Endodermal cell (in vitro differentiated cells): ENCODE results near the gene HIRA. TPM values are rescaled to one million over a fixed set of nuclear protein-coding genes. Genes with fewer than 3 reads are reported as not detected.
"Not testable (repeated sequence)": the region's sequence is repeated elsewhere in the genome, so short reads cannot be mapped to it uniquely, and the experiment has no call there.

Experiments used
- DNase-seq: peaks from one replicate; pipeline ENCODE4 v3.0.0-alpha.2; 2017
- H3K27ac ChIP-seq: 2 replicates; pipeline ENCODE4 v1.5.1; 2013; ENCODE audit warnings: mild to moderate bottlenecking, low read depth, low read length, moderate library complexity
- H3K27me3 ChIP-seq: 2 replicates; pipeline ENCODE4 v1.6.1; 2013; ENCODE audit warnings: mild to moderate bottlenecking, low read length, moderate library complexity; ENCODE audit not compliant: insufficient read depth, control insufficient read depth, poor library complexity, severe bottlenecking
- H3K36me3 ChIP-seq: 2 replicates; pipeline ENCODE4 v1.7.0; 2013; ENCODE audit warnings: mild to moderate bottlenecking, low read length, moderate library complexity; ENCODE audit not compliant: control insufficient read depth, insufficient read depth
- H3K4me1 ChIP-seq: one replicate; pipeline ENCODE4 v1.7.0; 2013; ENCODE audit warnings: low read length; ENCODE audit not compliant: control insufficient read depth, insufficient read depth
- H3K4me3 ChIP-seq: 2 replicates; pipeline ENCODE4 v1.5.1; 2013; ENCODE audit warnings: mild to moderate bottlenecking, low read length, moderate library complexity
- H3K9ac ChIP-seq: 2 replicates; pipeline ENCODE4 v1.6.1; 2013; ENCODE audit warnings: mild to moderate bottlenecking, low read length, moderate library complexity; ENCODE audit not compliant: poor library complexity, severe bottlenecking; ENCODE audit errors: extremely low read depth
- H3K9me3 ChIP-seq: 2 replicates; pipeline ENCODE4 v1.6.1; 2013; ENCODE audit warnings: mild to moderate bottlenecking, low read length, moderate library complexity; ENCODE audit not compliant: control insufficient read depth
- H3K27ac Mint-ChIP-seq: 2 replicates; pipeline ENCODE4 v1.8.0; 2020; ENCODE audit warnings: mixed read lengths
- H3K27me3 Mint-ChIP-seq: 2 replicates; pipeline ENCODE4 v1.8.0; 2021; ENCODE audit warnings: mild to moderate bottlenecking, mixed read lengths; ENCODE audit not compliant: insufficient read depth
- H3K36me3 Mint-ChIP-seq: 2 replicates; pipeline ENCODE4 v1.8.0; 2020; ENCODE audit warnings: low read depth, mixed read lengths
- H3K4me1 Mint-ChIP-seq: 2 replicates; pipeline ENCODE4 v1.8.0; 2020; ENCODE audit warnings: mixed read lengths
- H3K4me3 Mint-ChIP-seq: 2 replicates; pipeline ENCODE4 v1.8.0; 2020; ENCODE audit warnings: mild to moderate bottlenecking, moderate library complexity, mixed read lengths
- H3K9me3 Mint-ChIP-seq: 2 replicates; pipeline ENCODE4 v1.8.0; 2020; ENCODE audit warnings: mild to moderate bottlenecking, mixed read lengths
- WGBS, 2 experiments: methylation state at CpG; one replicate each; pipeline versions ENCODE4 v1.1.5 to v1.1.7; 2013; ENCODE audit warnings: missing lambda C conversion rate in 2 of 2, mixed read lengths in 1 of 2; ENCODE audit not compliant: insufficient coverage in 1 of 2, insufficient read length in 1 of 2; 5-methylcytosine and 5-hydroxymethylcytosine counted together
- total RNA-seq, 2 donors: library from RNA; stranded (reverse); fragmentation: NEBNext Ultra II Directional in 1 of 2; extraction: Animal tissue kit (Norgen Biotek cat#: 25700) in 1 of 2; gene quantifications; 2 replicates in 1 of 2; 3 replicates in 1 of 2; pipeline ENCODE4 v1.2.1, GENCODE V29; 2021
- TF ChIP-seq, protein P1 (sequence below): fragments of 200-600 bp; sonication (generic); conservative IDR thresholded peaks from 2 replicates; pipeline ENCODE4 v1.5.0; 2021; ENCODE audit warnings: antibody characterized with exemption, mild to moderate bottlenecking

Gene HIRA
- total RNA-seq, 2 donors from 2014 or later: 44.8 to 46.6 TPM

- Histone ChIP-seq H3K4me3 (no peak overlapping the region), H3K9ac (no peak overlapping the region), H3K36me3 (peaks cover 19% of the 10 kb centered on the region), H3K9me3 (peaks cover 11% of the 10 kb centered on the region), H3K27ac (no peak overlapping the region), H3K27me3 (no peaks in the 10 kb centered on the region), H3K4me1 (no peaks in the 10 kb centered on the region)
- WGBS, 2 experiments: 87 to 100% methylated on average over 1 to 2 of the region's 5 CpGs
- Mint-ChIP-seq H3K4me3 (no peak overlapping the region), H3K4me1 (no peaks in the 10 kb centered on the region), H3K27me3 (no peaks in the 10 kb centered on the region), H3K9me3 (peaks cover 60% of the 10 kb centered on the region), H3K36me3 (peaks cover 31% of the 10 kb centered on the region), H3K27ac (no peak overlapping the region)
- TF ChIP-seq, protein P1, sequence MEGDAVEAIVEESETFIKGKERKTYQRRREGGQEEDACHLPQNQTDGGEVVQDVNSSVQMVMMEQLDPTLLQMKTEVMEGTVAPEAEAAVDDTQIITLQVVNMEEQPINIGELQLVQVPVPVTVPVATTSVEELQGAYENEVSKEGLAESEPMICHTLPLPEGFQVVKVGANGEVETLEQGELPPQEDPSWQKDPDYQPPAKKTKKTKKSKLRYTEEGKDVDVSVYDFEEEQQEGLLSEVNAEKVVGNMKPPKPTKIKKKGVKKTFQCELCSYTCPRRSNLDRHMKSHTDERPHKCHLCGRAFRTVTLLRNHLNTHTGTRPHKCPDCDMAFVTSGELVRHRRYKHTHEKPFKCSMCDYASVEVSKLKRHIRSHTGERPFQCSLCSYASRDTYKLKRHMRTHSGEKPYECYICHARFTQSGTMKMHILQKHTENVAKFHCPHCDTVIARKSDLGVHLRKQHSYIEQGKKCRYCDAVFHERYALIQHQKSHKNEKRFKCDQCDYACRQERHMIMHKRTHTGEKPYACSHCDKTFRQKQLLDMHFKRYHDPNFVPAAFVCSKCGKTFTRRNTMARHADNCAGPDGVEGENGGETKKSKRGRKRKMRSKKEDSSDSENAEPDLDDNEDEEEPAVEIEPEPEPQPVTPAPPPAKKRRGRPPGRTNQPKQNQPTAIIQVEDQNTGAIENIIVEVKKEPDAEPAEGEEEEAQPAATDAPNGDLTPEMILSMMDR: no peak
- no peak for DNase-seq
These were observed 106.1 kb downstream of the HIRA start for GRCh38 chr22:19325296-19325948.

DNA sequence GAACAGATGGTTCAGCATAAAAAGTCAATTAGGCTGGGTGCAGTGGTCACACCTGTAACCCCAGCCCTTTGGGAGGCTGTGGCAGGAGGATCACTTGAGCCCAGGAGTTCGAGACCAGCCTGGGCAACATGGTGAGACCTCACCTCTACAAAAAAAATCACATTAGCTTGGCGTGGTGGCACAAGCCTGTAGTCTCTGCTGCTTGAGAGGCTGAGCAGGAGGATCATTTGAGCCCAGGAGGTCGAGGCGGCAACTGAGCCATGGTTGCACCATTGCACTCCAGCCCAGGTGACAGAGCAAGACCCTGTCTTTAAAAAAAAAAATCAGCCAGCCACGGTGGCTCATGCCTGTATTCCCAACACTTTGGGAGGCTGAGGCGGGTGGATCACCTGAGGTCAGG is 108.1 kb downstream of the HIRA start:
- not testable (repeated sequence) for H3K27me3 Mint-ChIP-seq, H3K27ac ChIP-seq, DNase-seq, H3K36me3 ChIP-seq, H3K4me3 Mint-ChIP-seq, H3K27ac Mint-ChIP-seq, H3K27me3 ChIP-seq, H3K9ac ChIP-seq, H3K4me1 Mint-ChIP-seq, H3K4me1 ChIP-seq, H3K4me3 ChIP-seq
- peaks cover 16% of the 10 kb centered on the region for H3K9me3 ChIP-seq
- peaks cover 72% of the 10 kb centered on the region for H3K9me3 Mint-ChIP-seq
- peaks cover 14% of the 10 kb centered on the region for H3K36me3 Mint-ChIP-seq
- 86 to 96% methylated on average over 5 to 6 of the region's 6 CpGs for WGBS, 2 experiments

DNA sequence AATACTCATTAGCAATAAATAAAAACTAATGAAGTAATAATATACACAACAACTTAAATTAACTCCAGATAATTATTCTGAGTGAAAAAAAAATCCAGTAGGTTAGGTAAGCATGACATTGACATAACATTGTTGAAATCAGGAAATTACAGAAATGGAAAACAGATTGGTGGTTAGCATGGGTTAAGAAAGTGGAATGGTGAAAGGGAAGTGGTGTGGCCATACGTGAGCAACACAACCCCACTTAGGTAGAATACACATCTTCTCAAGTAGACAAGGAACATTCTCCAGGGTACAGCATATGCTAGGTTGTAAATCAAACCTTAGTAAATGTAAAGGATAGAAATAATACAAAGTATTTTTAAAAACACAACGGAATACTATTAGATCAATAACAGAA is 109.8 kb downstream of the HIRA start:
- TF ChIP-seq, protein P1: no peak
- WGBS, 2 experiments: 100% methylated on average over 1 of the region's 2 CpGs; no CpG with 5 or more reads in 1 of the 2 experiments
- peaks cover 33% of the 10 kb centered on the region for H3K9me3 ChIP-seq
- no peak overlapping the region for H3K9ac ChIP-seq
- no peaks in the 10 kb centered on the region for H3K36me3 ChIP-seq
- Mint-ChIP-seq H3K4me1 (no peaks in the 10 kb centered on the region), H3K27me3 (no peaks in the 10 kb centered on the region), H3K9me3 (peaks cover 75% of the 10 kb centered on the region), H3K27ac (no peak overlapping the region), H3K36me3 (peaks cover 4% of the 10 kb centered on the region), H3K4me3 (no peak overlapping the region)
- no peak overlapping the region for H3K27ac ChIP-seq
- DNase-seq: no peak
- H3K27me3 ChIP-seq: no peaks in the 10 kb centered on the region
- H3K4me3 ChIP-seq: no peak overlapping the region
- H3K4me1 ChIP-seq: no peaks in the 10 kb centered on the region

DNA sequence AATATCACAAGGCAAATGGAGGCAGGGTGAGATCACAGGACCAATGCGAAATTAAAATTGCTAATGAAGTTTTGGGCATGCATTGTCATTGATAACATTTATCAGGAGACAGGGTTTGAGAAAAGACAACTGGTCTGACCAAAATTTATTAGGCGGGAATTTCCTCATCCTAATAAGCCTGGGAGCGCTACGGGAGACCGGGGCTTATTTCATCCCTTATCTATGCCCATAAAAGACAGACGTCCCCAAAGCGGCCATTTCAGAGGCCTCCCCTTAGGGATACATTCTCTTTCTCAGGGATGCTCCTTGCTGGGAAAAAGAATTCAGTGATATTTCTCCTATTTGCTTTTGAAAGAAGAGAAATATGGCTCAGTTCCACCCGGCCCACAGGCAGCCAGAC is 111.4 kb downstream of the HIRA start:
- H3K4me3 Mint-ChIP-seq, H3K27ac ChIP-seq, H3K4me1 Mint-ChIP-seq, H3K27ac Mint-ChIP-seq, H3K36me3 Mint-ChIP-seq, H3K27me3 Mint-ChIP-seq, H3K4me3 ChIP-seq, H3K36me3 ChIP-seq, H3K9ac ChIP-seq, H3K4me1 ChIP-seq, DNase-seq, H3K27me3 ChIP-seq: not testable (repeated sequence)
- H3K9me3 ChIP-seq: peaks cover 45% of the 10 kb centered on the region
- H3K9me3 Mint-ChIP-seq: peaks cover 84% of the 10 kb centered on the region
- WGBS, 2 experiments: 88 to 93% methylated on average over 4 to 8 of the region's 8 CpGs
